Ovary (tissue), 3 donors: Measurements from ENCODE around the gene ROR2.

ENCODE experiments used
- CTCF ChIP-seq, 3 donors: fragments of 450-650 bp in 2 of 3; fragments of 200-600 bp in 1 of 3; IDR thresholded peaks; one replicate each; pipeline versions ENCODE4 v1.5.1 to v1.8.0; 2016 to 2022; ENCODE audit warnings: antibody characterized with exemption in 3 of 3, mild to moderate bottlenecking in 1 of 3
- POLR2A ChIP-seq: fragments of 450-650 bp; IDR thresholded peaks from one replicate; pipeline ENCODE4 v1.6.1; 2017; ENCODE audit warnings: antibody characterized with exemption, mild to moderate bottlenecking, moderate library complexity
- donor health status: DM: no; HTN: no; CAD: no.

- TF ChIP-seq CTCF (IDR thresholded peaks at IDR 0.05) (no peak), POLR2A (no peak)
Measured at GRCh38 chr9:91813176-91813795, 136.7 kb downstream of the ROR2 start.
